Gastrocnemius medialis (tissue), 4 donors: ENCODE results near the gene FGFR3.
"Not testable (repeated sequence)": the region's sequence is repeated elsewhere in the genome, so short reads cannot be mapped to it uniquely, and the experiment has no call there.

Experiments used
- POLR2A ChIP-seq, 2 donors: fragments of 450-650 bp; IDR thresholded peaks; one replicate each; pipeline ENCODE4 v1.6.1; 2017; ENCODE audit warnings: antibody characterized with exemption in 2 of 2, mild to moderate bottlenecking in 2 of 2, moderate library complexity in 2 of 2
- TF ChIP-seq, protein P1 (sequence below), 5 experiments: fragments of 450-650 bp in 3 of 5; fragments of 200-600 bp in 2 of 5; sonication (generic) in 2 of 5; IDR thresholded peaks in 4 of 5; conservative IDR thresholded peaks in 1 of 5; 1 replicate in 4 of 5; 2 replicates in 1 of 5; pipeline ENCODE4 v1.5.1; 2016 to 2019; ENCODE audit warnings: antibody characterized with exemption in 5 of 5, mild to moderate bottlenecking in 3 of 5, moderate library complexity in 3 of 5

DNA sequence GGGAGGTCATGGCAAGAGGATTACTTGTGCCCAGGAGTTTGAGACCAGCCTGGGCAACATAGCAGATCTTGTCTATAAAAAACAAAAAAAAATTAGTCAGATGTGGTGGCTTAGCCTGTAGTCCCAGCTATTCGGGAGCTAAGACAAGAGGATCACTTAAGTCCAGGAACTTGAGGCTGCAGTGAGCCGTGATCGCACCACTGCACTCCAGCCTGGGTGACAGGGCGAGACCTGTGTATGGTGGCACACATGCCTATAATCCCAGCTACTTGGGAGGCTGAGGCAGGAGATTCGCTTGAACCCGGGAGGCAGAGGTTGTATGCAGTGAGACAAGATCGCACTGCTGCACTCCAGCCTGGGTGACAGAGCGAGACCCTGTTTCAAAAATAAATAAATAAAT is 42.7 kb downstream of the FGFR3 start:
- TF ChIP-seq, protein P1, sequence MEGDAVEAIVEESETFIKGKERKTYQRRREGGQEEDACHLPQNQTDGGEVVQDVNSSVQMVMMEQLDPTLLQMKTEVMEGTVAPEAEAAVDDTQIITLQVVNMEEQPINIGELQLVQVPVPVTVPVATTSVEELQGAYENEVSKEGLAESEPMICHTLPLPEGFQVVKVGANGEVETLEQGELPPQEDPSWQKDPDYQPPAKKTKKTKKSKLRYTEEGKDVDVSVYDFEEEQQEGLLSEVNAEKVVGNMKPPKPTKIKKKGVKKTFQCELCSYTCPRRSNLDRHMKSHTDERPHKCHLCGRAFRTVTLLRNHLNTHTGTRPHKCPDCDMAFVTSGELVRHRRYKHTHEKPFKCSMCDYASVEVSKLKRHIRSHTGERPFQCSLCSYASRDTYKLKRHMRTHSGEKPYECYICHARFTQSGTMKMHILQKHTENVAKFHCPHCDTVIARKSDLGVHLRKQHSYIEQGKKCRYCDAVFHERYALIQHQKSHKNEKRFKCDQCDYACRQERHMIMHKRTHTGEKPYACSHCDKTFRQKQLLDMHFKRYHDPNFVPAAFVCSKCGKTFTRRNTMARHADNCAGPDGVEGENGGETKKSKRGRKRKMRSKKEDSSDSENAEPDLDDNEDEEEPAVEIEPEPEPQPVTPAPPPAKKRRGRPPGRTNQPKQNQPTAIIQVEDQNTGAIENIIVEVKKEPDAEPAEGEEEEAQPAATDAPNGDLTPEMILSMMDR (IDR thresholded peaks at IDR 0.05 in 4 of 5, conservative IDR thresholded peaks at IDR 0.05 in 1 of 5) = not testable (repeated sequence)
- TF ChIP-seq POLR2A (IDR thresholded peaks at IDR 0.05) = not testable (repeated sequence)
